H7 (cell line): Measurements from ENCODE around the gene EPB41. TPM values are rescaled to one million over a fixed set of nuclear protein-coding genes. Genes with fewer than 3 reads are reported as not detected.
"Not testable (repeated sequence)": the region's sequence is repeated elsewhere in the genome, so short reads cannot be mapped to it uniquely, and the experiment has no call there.

Source experiments
- DNase-seq: peaks from one replicate; pipeline ENCODE4 v3.0.0; 2012
- H3K27me3 ChIP-seq: 2 replicates; pipeline ENCODE4 v1.6.0; 2011; ENCODE audit warnings: mild to moderate bottlenecking, low read length; ENCODE audit not compliant: control insufficient read depth, insufficient read depth
- H3K36me3 ChIP-seq: replicated peaks from 2 replicates; pipeline ENCODE4 v1.5.1; 2011; ENCODE audit warnings: low read length; ENCODE audit not compliant: control insufficient read depth, insufficient read depth
- H3K4me3 ChIP-seq: 2 replicates; pipeline ENCODE4 v1.5.1; 2011; ENCODE audit warnings: low read depth, mild to moderate bottlenecking, control low read depth, low read length, moderate library complexity; ENCODE audit not compliant: insufficient read depth
- total RNA-seq: library from RNA; depleted of rRNA; stranded (reverse); fragments of >200 nt; shearing (Covaris generic); gene quantifications from 2 replicates; pipeline ENCODE4 v1.2.3, GENCODE V29; 2014

EPB41 gene
- total RNA-seq, 1 experiment from 2014 or later = 58.7 TPM

DNA sequence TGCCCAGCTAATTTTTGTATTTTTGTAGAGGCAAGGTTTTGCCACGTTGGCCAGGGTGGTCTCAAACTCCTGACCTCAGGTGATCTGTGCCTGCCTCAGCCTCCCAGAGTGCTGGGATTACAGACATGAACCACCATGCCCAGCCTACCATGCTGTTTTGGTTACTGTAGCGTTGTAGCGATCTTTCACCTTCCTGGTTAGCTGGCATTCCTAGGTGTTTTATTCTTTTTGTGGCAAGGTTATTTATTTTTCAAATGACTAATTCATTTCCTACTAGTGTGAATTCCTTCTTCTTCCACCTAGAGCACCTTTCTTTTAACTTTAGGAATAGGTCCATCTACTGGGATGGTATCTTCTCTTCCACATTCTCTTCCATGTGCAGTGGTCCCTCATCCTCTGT is 180.1 kb downstream of the EPB41 start:
- Histone ChIP-seq H3K4me3 (no peak overlapping the region), H3K27me3 (no peaks in the 10 kb centered on the region), H3K36me3 (no peaks in the 10 kb centered on the region)
- DNase-seq = no peak

DNA sequence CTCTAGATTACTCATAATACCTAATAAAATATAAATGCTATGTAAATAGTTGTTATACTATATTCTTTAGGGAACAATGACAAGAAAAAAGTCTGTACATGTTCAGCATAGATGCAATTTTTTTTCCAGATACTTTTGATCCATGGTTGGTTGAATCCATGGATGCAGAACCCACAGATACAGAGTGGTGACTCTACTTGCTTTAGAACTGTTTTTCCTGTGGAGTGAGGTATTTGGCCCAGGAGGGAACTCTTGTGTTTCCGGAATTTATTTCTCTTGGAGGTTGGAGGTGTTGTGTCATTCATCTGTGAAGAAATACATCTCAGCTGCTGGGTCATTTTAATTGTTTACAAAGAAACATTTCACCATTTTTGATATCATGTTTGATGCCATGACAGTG is 180.6 kb downstream of the EPB41 start:
- DNase-seq = no peak
- H3K4me3 ChIP-seq = no peak overlapping the region
- no peaks in the 10 kb centered on the region; the same call in 1 of the 2 replicates for H3K36me3 ChIP-seq
- no peaks in the 10 kb centered on the region for H3K27me3 ChIP-seq

- no peak for DNase-seq
- Histone ChIP-seq H3K4me3 (no peak overlapping the region), H3K27me3 (no peaks in the 10 kb centered on the region), H3K36me3 (no peaks in the 10 kb centered on the region; the same call in 1 of the 2 replicates)
Observed at GRCh38 chr1:29096231-29096886, 182.0 kb downstream of the EPB41 start.

DNA sequence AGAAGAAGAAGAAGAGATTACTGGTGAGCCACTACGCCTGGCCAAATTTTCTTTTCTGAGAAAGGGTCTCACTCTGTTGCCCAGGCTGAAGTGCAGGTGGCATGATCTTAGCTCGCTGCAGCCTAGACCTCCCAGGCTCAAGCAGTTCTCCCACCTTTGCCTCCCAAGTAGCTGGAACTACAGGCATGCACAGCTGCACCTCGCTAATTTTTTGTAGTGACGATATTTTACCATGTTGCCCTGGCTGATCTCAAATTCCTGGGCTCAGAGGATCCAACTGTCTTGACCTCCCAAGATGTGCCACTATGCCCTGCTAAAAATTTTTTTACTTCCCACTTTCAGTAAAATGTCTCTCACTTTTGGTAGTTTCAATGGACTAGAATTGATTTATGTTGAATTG is 184.9 kb downstream of the EPB41 start:
- no peak for DNase-seq
- no peaks in the 10 kb centered on the region for H3K27me3 ChIP-seq
- no peak overlapping the region for H3K4me3 ChIP-seq
- no peaks in the 10 kb centered on the region; the same call in 1 of the 2 replicates for H3K36me3 ChIP-seq

GRCh38 chr1:29100487-29100886 is 186.1 kb downstream of the EPB41 start:
- Histone ChIP-seq H3K27me3 (no peaks in the 10 kb centered on the region), H3K36me3 (no peaks in the 10 kb centered on the region; the same call in 1 of the 2 replicates), H3K4me3 (no peak overlapping the region)
- DNase-seq = no peak

DNA sequence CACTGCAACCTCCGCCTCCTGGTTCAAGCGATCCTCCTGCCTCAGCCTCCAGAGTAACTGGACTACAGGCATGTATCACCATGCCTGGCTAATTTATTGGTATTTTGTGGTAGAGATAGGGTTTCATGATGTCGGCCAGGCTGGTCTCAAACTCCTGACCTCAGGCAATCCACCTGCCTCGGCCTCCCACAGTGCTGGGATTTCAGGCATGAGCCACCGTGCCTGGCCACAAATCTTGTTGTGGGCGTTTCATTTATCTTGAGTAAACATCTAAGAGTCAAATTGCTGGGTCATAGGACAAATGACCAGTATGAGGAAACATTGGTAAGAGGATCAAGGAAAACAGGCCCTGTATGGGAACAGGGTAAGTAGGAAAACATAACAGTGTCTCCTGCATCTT is 191.5 kb downstream of the EPB41 start:
- H3K27me3 ChIP-seq = no peaks in the 10 kb centered on the region
- no peak overlapping the region for H3K4me3 ChIP-seq
- no peaks in the 10 kb centered on the region for H3K36me3 ChIP-seq
- no peak for DNase-seq

DNA sequence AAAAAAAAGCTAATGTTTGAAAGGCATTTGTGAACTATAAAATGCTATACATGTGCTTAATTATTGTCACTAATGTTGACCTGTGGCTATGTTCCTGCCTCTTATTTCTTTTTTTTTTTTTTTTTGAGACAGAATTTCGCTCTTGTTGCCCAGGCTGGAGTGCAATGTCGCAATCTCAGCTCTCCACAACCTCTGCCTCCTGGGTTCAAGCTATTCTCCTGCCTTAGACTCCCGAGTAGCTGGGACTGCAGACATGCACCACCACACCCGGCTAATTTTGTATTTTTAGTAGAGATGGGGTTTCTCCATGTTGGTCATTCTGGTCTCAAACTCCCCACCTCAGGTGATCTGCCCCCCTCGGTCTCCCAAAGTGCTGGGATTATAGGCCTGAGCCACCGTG is 193.7 kb downstream of the EPB41 start:
- not testable (repeated sequence) for DNase-seq, H3K4me3 ChIP-seq, H3K27me3 ChIP-seq, H3K36me3 ChIP-seq

DNA sequence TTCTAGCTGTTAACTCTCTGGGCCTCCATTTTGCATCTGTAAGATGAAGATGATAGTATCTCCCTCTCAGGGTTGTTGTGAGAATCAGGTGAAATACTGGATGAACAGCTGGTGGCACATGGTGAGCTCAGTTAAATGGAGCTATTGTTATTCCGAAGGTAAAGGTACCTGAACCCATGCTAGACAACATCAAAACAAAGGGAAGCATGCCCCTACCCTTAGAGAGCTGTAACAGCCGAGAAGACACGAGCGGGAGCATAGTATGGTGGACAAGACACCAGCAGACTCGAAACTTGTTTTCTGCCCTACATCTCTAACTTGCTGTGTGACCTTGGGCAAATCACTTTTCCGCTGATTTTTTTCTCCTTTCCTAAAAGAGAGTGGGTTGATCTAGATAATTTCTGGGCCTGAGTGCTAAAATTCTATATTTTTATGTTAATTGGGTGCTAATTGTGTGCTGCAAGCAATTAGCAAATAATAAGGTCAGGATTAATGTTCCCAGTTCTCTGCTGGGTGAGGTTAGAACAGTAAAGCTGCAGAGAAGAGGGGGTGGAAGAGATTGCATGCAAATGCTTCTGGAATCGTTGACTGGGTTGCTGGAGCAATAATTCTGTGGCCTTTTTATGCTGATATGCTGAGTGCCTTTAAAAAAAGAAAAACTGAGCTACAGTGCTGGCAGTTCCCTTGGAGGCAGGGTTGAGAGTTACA is 198.5 kb downstream of the EPB41 start:
- peak; percentile 47 for DNase-seq
- Histone ChIP-seq H3K27me3 (no peaks in the 10 kb centered on the region), H3K36me3 (0 out of 2 replicates have a peak, but pooled peaks cover 1% of the 10 kb centered on the region), H3K4me3 (no peak overlapping the region)

- Histone ChIP-seq H3K36me3 (peaks cover 3% of the 10 kb centered on the region), H3K27me3 (no peaks in the 10 kb centered on the region), H3K4me3 (no peak overlapping the region)
- DNase-seq = no peak
Observed at GRCh38 chr1:29113413-29114117, 199.2 kb downstream of the EPB41 start.

GRCh38 chr1:29114654-29115053 is 200.3 kb downstream of the EPB41 start:
- H3K27me3 ChIP-seq = no peaks in the 10 kb centered on the region
- peaks cover 3% of the 10 kb centered on the region for H3K36me3 ChIP-seq
- H3K4me3 ChIP-seq = no peak overlapping the region
- DNase-seq = no peak

GRCh38 chr1:29117381-29117780 is 203.0 kb downstream of the EPB41 start:
- DNase-seq = peak; percentile 67
- Histone ChIP-seq H3K4me3 (no peak overlapping the region), H3K36me3 (peaks cover 3% of the 10 kb centered on the region), H3K27me3 (peaks cover 2% of the 10 kb centered on the region; the same call in 1 of the 2 replicates)

DNA sequence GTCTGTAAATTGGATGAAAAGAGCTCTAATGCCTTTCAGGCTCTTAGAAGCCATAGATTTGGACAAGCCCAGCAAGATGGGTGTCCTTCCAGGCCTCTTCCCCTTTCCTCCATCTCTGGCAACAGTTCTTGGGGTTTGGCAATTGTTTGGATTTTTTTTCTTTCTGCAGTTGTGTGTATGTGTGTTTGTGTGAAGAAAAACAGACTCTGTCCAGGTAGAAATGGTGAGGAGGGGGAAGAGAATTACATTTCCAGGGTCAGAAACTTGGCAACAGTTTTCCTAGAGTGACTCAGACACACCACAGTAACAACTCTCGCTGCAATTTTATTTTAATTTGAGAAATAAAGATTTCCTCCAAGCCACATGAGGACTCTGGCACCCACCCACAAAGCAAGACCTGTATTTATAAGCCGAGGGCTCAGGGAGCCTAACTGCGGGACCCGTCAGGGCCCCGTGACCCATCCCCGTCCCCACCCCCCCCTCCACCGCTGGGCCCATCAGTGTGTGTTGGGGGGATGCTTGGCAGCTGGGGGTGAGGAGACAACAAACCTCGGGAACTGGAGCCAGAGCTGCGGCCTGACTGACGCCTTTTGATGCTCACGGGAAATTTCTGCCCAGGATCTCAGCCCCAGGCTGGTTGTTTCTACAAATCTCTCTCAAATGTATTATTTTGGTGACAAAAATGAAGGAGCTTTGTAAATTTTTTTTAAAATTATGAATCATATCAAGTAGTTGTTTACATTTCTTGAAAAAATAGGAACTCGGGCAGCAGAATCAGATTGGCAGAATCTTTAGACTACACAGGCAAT is 205.0 kb downstream of the EPB41 start:
- Histone ChIP-seq H3K4me3 (no peak overlapping the region), H3K36me3 (peaks cover 3% of the 10 kb centered on the region), H3K27me3 (peaks cover 13% of the 10 kb centered on the region)
- peak; percentile 36 for DNase-seq

GRCh38 chr1:29120367-29120766 is 206.0 kb downstream of the EPB41 start:
- no peak overlapping the region for H3K4me3 ChIP-seq
- DNase-seq = peak; percentile 34
- H3K36me3 ChIP-seq = peaks cover 3% of the 10 kb centered on the region
- H3K27me3 ChIP-seq = peaks cover 13% of the 10 kb centered on the region

DNA sequence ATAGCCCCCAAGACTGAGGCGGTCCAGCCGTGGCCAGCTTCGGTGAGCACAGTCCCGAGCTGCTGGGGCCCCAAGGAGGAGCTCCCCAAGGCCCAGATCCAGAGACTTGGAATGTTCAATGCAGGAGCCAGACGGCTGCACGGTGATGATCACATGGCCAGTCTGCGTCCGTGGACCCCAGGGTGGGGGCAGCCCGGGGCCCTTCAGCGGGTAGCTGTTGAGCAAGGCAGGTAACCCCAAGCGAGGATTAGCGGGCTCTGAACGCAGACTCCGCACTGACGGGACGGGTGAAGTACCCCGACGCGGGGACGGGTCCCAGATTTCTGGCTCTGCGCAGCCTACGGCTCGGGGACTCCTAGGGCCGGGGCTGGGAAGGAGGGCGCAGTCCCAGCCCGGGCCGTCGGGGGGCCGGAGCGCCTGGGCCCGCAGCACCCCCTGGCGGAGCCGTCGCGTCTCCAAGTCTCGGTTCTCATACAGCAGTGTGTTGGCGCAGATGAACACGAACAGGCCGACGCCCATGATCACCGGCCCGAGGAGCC is 206.6 kb downstream of the EPB41 start:
- Histone ChIP-seq H3K27me3 (peaks cover 13% of the 10 kb centered on the region), H3K36me3 (peaks cover 2% of the 10 kb centered on the region), H3K4me3 (peak overlapping the region; percentile 96)
- peak; percentile 97 for DNase-seq
